NCI-H1105 (cell line): Measurements from ENCODE around the gene GTF2H1.
"Not testable (repeated sequence)": the region's sequence is repeated elsewhere in the genome, so short reads cannot be mapped to it uniquely, and the experiment has no call there.

ENCODE experiments used
- DNase-seq: peaks from one replicate; lab custom pipeline; 2025; lab: John Stamatoyannopoulos, UW

Gene GTF2H1

DNA sequence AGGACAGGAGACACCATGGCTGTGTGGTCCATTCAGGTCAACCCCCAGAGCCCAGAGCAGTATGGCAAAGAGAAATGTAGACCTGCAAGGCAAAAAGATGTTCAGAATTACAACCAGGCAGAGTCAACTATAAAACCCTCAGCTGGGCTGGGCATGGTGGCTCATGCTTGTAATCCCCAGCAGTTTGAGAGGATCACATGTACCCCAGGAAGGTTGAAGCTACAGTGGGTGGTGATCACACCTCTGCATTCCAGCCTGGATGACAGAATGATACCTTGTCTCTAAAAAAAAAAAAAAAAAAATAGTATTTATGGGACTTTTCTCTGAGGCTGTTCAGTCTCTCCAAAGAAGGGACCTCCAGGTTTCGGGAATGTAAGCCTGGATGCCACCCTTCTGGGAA, 53.6 kb downstream of the GTF2H1 start:
- DNase-seq = no peak

DNA sequence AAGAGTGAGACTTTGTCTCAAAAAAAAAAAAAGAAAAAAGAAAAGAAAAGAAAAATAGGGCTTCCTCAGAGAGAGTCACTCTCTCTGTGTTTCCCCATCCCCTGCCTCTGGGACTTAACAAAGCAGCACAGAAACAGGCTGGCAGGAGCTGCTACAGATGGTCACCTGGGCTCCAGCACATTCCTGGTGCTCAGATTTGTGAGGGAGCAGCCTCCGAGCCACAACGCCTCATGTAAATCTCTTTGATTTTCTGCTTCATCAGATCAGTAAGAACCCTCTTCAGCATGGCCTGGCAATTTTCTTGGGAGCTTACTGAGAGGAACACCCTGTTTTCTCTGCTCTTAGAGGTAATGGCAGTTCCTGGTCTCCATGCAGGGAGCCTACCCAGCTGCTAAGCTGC, 56.8 kb downstream of the GTF2H1 start:
- DNase-seq = no peak

DNA sequence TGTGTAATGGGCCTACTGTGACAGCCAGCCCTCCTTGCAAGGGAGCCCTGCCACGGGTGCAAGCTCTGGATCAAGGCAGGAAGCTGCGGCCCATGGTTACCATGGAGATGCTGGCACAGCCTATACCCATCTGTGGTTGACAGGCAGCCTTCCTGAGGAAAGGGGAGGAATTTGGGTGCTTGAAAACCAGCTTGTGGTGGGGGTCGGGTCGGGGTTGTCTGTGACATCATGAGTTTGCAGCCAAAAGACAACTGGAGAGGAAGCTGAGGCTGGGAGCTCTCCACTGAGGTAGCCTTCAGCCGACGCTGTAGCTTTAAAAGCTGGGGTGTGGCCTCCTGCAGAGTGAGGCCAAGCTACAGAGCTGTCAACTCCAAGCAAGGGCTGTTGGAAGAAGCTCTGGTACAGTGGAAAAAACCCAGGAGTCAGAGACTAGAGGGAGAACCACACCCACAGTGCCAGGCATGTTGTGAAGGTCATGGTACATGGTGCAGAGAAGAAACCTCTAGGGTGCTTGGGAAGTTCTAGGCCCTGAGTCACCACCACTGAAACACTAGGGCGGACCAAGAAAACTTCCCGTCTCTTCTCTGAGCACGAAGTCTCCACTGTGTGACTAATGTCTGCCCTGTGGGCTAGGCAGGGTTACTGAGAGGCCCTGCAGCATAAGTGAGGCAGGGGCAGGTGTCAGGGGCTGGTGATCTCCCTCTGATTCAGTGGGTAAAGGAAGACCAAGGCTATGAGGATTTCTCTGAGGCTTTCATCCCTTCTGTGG, 61.2 kb downstream of the GTF2H1 start:
- DNase-seq = no peak

DNA sequence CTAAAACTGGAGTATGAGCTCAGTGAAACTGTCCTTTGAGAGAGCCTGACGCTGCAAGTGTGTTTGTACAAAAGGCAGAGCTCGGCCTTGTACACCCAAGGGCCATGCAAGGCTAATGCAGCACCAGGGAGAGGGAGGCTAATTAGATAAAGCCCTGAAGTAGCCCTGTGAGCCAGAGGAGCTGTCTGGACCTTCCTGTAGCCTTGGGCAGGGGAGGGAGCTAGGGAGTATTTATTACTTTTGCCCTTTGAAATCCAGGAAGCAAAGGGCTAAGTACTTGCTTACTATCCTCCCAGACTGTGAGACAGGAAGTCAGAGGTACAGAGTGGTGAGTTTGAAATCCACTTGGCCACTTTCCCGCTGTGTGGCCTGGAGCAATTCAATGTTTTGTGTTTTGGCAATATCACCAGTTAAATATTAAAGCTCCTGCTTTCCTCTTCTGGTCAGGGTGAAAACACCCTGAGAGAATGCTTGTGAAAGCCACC, 61.8 kb downstream of the GTF2H1 start:
- no peak for DNase-seq

DNA sequence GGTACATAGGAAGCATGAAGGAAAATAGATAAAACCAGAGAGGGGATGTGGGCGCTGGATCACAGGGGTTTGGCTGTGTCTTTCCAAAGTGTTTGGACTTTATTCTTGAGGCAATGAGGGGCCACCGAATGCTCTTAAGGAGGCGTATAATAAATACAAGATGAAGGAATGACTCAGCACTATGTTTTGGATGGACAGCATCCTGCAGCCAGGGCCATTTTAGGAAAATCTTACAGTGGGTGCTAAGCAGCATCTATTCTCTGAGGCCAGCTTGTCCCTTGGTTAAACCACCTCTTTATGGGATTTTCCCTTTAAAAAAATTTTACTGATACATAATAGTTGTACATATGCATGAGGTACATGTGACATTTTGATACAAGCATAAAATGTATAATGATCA, 67.7 kb downstream of the GTF2H1 start:
- no peak for DNase-seq

DNA sequence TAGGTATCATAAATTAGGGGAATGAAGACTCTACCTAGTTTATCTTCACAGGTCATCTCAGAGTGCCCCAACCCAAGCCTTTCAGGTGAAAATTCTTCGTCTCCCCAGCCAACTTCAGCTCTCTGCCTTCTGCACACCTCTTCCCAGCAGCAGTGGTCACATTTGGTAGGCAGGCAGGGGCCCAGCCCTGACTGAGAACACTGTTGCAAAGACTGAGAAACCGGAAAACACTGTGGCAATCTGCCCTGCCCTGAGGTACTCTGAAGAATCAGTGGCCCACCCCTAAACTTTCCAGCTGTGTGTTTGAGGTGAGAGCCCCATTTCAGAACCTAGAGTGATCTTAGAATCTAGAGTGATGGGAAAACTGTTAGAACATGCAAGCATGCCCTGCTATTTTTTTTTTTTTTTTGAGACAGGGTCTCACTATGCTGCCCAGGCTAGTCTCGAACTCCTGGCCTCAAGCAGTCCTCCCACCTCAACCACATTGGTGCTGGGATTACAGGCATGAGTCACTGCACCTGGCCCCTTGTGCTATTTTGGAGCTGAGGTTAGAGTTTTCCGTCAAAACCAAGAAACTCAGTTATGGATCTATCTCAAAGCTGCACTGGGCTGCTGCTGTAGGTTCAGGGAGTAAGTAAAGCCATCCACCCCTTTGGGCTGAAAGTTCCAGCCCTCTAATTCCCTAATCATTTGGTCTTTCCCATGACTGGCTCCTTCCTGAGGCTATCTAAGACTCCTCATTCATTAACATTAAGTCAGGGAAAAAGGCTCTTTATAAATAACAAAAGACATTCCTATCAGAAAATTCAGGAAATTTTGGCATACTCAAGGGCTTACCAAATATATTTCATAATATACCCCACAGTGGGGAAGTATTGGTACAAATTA, 70.3 kb downstream of the GTF2H1 start:
- no peak for DNase-seq

DNA sequence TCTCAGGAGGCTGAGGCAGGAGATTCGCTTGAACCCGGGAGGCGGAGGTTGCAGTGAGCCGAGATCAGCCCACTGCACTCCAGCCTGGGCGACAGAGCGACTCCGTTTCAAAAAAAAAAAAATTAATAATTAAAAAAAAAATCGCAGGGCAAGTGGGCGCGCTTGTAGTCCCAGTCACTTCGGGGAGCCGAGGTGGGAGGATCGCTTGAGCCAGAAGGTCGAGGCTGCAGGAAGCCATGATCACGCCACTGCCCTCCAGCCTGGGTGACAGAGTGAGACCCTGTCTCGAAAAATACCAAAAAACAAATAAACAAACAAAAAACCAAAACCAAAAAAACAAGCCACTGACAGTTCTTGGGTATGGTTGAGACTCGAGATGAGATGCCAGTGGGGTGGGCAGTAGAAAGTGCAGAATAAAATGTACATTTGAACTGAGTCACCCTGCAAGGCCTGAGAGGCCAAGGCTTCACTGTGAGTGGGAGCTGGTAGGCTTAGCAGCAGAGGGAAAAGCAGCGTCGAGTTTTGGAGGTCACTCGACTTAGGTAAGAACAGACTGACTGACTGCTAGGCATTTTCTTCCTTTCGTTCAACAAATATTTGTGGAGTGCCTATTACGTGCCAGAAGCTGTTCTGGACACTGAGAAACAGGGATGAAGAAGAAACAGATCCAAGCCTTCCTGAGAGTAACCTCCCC, 71.4 kb downstream of the GTF2H1 start:
- no peak for DNase-seq

DNA sequence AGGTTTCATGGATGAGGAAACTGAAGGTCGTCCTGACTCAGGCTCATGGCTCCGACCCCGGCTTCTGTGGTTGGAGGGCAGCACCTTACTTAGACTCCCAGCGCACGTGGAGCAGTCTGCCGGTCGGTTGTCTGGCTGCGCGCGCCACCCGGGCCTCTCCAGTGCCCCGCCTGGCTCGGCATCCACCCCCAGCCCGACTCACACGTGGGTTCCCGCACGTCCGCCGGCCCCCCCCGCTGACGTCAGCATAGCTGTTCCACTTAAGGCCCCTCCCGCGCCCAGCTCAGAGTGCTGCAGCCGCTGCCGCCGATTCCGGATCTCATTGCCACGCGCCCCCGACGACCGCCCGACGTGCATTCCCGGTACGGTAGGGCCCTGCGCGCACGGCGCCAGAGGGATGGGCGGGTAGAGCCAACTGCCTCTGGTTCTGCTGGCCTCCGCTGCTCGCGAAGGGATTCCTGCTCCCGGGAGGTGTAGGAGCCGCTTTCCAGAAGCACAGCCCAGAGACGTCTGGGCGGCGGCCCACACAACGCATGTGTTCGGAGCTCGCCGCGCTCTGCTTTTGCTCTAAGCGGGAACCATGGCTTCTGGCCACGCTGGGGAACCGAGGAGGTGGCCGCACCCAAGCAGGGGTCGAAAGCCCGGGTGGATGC, 72.0 kb downstream of the GTF2H1 start, which contains the start of gene LDHA:
Gene LDHA, plus strand, starts transcription at position 289 of the 653 bp plus-strand sequence. CDS start 2,280 bp downstream, outside the sequence.
- peak; percentile 93 for DNase-seq

DNA sequence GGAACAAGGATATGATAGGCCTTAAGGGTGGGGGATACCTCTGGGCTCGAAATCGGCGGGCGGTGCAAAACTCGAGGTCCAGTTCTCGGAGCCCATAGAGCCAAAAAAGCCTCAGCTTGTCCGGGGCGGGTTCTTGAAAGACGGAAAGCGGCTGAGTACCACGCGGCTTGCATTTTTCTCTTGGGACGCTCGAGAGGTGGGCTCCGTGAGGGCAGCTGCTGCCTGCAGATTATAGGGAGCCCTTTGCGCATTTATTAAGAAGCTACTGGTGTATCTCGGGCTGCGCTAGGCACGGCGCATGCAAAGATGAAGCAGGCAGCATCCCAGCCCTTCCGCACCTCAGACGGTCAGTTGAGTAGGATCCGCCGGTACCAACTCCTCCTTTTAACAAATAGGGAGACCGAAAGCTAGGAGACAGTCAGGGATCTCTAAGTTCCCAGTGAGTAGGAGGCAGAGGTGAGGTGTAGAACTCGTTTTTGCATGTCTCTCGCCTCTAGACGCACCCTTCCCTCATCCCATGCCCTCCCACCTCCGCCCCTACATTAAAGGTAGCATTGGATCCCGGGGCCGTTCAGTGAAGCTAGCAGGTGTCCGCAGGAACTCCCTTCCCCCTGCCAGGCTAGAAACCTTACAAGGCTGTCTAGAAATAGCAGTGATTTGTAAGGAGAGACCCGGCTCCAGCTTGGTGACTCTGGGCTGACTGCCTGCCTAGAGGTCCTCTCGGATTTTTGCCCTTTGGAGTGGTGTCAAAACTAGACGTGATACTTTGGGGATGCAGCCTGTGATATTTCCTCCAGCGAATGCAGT, 72.8 kb downstream of the GTF2H1 start:
- no peak for DNase-seq

DNA sequence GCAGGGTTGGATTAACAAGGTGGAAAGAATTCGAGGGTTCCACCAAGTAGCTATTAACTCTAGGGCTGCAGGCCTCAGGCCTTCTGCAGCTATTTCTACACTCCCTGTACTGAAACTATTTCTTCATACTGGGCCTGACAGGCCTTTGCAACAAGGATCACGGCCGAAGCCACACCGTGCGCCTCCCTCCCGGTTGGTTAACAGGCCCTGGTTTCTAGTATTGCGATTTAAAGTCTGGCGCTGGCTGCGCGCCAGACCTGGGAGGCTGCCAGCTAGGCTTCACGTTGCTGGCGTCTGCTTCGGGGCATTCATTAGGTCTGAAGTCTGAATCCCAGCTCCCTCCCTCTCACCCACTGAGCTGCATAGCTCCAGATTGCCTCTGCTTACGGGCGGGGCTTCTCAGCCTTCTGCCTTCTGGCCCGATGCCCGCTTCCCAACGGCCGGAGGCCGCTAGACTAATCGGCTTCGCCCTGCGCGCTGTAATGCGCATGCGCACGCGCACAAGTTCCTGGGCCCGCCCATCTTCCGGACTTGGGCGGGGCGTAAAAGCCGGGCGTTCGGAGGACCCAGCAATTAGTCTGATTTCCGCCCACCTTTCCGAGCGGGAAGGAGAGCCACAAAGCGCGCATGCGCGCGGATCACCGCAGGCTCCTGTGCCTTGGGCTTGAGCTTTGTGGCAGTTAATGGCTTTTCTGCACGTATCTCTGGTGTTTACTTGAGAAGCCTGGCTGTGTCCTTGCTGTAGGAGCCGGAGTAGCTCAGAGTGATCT, 73.6 kb downstream of the GTF2H1 start:
- peak; percentile 99 for DNase-seq

DNA sequence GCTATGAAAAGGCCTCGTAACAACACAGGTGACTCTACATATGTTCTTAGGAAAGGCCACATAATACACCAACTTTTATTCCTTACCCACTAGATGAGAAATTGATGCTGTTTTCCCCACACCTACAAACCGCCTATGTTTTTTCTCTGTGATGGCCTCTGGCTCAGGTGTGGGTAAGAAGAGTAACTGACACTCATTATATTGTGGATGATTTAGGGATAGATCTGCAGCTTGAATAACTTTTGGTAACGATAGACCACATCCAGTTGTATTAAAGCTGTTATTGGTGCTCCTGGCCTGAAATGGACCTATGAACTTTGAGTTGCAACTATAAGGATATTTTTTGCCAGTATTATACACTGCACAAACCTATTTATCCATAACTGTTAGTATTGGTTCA, 75.6 kb downstream of the GTF2H1 start:
- no peak for DNase-seq

DNA sequence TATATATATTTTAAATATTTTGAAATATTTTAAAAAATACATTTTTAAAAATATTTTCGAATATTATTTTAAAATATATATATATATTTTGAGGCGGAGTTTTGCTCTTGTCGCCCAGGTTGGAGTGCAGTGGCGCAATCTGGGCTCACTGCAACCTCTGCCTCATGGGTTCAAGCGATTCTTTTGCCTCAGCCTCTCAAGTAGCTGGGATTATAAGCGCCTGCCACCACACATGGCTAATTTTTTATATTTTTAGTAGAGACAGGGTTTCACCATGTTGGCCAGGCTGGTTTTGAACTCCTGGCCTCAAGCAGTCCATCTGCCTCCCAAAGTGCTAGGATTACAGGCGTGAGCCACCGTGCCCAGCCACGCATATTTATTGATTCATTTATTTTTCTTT, 78.7 kb downstream of the GTF2H1 start:
- not testable (repeated sequence) for DNase-seq

DNA sequence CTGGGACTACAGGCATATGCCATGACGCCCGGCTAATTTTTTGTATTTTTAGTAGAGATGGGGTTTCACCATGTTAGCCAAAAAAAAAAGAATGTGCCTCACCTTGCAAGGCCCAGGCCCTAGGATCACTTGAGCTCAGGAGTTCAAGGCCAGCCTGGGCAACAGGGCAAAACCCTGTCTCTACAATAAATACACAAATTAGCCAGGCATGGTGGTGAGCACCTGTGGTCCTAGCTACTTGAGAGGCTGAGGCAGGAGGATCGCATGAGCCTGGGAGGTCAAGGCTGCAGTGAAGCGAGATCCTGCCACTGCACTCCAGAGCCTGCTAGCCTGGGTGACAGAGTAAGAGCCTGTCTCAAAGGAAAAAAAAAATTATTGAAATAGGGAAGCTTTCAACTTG, 81.7 kb downstream of the GTF2H1 start:
- DNase-seq = no peak

DNA sequence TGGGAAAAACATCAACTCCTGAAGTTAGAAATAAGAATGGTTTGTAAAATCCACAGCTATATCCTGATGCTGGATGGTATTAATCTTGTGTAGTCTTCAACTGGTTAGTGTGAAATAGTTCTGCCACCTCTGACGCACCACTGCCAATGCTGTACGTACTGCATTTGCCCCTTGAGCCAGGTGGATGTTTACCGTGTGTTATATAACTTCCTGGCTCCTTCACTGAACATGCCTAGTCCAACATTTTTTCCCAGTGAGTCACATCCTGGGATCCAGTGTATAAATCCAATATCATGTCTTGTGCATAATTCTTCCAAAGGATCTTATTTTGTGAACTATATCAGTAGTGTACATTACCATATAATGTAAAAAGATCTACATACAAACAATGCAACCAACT, 85.0 kb downstream of the GTF2H1 start:
- not testable (repeated sequence) for DNase-seq

DNA sequence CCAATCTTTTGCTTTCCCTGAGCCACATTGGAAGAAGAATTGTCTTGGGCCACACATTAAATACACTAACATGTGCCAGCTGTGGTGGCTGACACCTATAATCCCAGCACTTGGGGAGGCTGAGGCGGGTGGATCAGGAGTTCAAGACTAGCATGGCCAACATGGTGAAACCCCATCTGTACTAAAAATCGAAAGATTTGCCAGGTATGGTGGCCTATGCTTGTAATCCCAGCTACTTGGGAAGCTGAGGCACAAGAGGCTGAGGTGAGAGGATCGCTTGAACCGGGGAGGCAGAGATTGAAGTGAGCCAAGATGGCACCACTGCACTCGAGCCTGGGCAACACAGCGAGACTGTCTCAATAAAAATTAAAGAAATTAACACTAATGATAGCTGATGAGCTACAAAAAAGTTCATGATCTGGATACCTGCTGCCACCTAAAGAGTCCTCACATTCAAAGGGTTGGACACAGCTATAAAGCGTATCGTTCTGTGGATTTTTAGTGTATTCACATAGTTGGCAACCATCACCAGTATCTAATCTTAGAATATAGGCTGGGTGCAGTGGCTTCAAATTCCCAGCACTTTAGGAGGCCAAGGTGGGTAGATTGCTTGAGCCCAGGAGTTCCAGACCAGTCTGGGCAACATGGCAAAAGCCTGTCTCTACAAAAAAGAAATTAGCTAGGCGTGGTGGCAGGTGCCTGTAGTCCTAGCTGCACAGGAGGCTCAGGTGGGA, 86.4 kb downstream of the GTF2H1 start:
- DNase-seq = no peak

DNA sequence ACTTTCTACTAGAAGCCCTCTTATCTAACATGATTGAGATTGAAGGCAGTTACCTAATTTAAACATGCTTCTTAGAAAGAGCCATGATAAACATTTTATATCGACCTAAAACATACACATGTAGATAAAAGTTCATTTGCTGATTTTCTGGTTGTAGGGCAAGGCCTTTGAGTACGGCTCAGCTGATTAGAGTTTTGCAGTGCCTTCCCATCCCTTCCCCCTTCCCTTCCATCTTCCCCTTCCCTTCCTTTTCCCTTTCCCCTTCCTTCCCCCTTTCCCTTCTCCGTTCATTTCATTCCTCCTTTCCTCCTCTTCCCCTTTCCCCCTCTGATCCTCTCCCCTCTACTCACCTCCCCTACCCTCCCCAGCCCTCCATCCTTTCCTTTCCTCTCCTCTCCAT, 94.1 kb downstream of the GTF2H1 start:
- DNase-seq = no peak
